Heart left ventricle (tissue), 13 donors: ENCODE data around the gene TRMT5.

Experiments used
- POLR2A ChIP-seq, 2 donors: fragments of 450-650 bp; IDR thresholded peaks; one replicate each; pipeline ENCODE4 v1.6.1; 2017; ENCODE audit warnings: antibody characterized with exemption in 2 of 2, mild to moderate bottlenecking in 2 of 2, moderate library complexity in 2 of 2
- TF ChIP-seq, protein P1 (sequence below), 12 donors: fragments of 200-600 bp; sonication (generic) in 4 of 12; IDR thresholded peaks; one replicate each; pipeline versions ENCODE4 v1.5.0 to v1.8.0; 2018 to 2022; ENCODE audit warnings: antibody characterized with exemption in 12 of 12, mild to moderate bottlenecking in 5 of 12
- donor health status: ischemic (EF 13 %, LVEDD 7.1; RV severe dilation, severe dysfunction).
- donor health status: DM: no; HTN: yes; CAD: no.
- donor health status: DM: no; HTN: no; CAD: no.
- donor health status: ischemic (EF 25% LVEDD 6.9; RV normal size, moderate dysfunction).
- donor health status: ischemic (EF 25% LVEDD 5.7; RV mildly dilated, moderate dysfunction).
- donor health status: ischemic (EF 35%, LVEDD 5.7; RV mildly dilated, moderate dysfunction).
- donor health status: nonischemic (EF 11% LVEDD 7.7; RV severe dilation, severe dysfunction).
- donor health status: DM: yes; HTN: yes; CAD: no.
- donor health status: PGD.
- donor health status: ischemic (EF 29% LVEDD 5.4; RV normal size, mild dysfunction).
- donor health status: nonischemic (EF 23%, LVEDD 6.1; RV moderate dilation, normal function).

DNA sequence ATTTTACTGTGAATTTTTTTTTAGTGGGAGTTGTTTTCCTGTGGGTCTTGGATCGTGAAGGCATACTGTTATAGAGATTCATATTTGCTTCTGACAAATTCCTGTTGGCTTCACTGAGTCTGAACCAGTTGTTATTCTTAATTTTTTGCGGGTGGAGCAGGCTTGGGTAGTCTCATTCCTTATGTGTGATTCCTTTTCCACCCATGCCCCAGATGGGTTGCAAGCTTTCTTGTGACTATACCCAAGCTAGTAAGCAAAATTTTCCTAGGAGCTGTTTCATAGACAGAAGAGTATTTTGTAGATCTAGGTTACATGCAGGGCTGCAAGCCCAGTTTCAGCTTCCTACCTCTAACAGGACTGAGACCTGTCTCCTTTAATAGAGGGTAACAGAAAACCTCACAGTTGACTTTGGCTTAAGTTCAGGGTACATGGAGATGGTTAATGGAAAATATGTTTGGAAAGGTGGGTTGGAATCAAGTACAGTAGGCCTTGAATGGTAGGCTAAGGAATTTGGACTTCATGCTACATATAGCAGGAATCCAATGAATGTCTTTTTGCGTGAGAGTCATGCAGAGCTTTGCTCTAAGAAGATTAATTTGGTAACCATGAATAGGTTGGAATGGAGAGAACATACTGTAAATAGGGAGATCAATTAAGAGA is 29.0 kb downstream of the TRMT5 start:
- no peak for TF ChIP-seq POLR2A (IDR thresholded peaks at IDR 0.05)
- TF ChIP-seq, protein P1, sequence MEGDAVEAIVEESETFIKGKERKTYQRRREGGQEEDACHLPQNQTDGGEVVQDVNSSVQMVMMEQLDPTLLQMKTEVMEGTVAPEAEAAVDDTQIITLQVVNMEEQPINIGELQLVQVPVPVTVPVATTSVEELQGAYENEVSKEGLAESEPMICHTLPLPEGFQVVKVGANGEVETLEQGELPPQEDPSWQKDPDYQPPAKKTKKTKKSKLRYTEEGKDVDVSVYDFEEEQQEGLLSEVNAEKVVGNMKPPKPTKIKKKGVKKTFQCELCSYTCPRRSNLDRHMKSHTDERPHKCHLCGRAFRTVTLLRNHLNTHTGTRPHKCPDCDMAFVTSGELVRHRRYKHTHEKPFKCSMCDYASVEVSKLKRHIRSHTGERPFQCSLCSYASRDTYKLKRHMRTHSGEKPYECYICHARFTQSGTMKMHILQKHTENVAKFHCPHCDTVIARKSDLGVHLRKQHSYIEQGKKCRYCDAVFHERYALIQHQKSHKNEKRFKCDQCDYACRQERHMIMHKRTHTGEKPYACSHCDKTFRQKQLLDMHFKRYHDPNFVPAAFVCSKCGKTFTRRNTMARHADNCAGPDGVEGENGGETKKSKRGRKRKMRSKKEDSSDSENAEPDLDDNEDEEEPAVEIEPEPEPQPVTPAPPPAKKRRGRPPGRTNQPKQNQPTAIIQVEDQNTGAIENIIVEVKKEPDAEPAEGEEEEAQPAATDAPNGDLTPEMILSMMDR (IDR thresholded peaks at IDR 0.05): no peak
